NCI-H1694 treated with DMSO at 0.1 percent for 48 hours (cell line): ENCODE results near the gene MAST2.

Experiments
- DNase-seq: peaks from one replicate; lab custom pipeline; 2025; lab: John Stamatoyannopoulos, UW

MAST2 gene

GRCh38 chr1:46065405-46065804 lies 262.0 kb downstream of the MAST2 start:
- DNase-seq, result no peak

- no peak for DNase-seq
Observed at GRCh38 chr1:46067652-46068051, 264.2 kb downstream of the MAST2 start.

- no peak for DNase-seq
Observed at GRCh38 chr1:46068525-46068924, 265.1 kb downstream of the MAST2 start.

- no peak for DNase-seq
Observed at GRCh38 chr1:46070164-46070814, 266.9 kb downstream of the MAST2 start.

- no peak for DNase-seq
Observed at GRCh38 chr1:46072975-46073374, 269.6 kb downstream of the MAST2 start.

GRCh38 chr1:46076343-46076742 lies 272.9 kb downstream of the MAST2 start:
- DNase-seq, result no peak

GRCh38 chr1:46077644-46078043 lies 274.2 kb downstream of the MAST2 start:
- peak; percentile 16 for DNase-seq

- no peak for DNase-seq
Observed at GRCh38 chr1:46080257-46080656, 276.8 kb downstream of the MAST2 start.

GRCh38 chr1:46081206-46081605 lies 277.8 kb downstream of the MAST2 start:
- DNase-seq, result no peak

GRCh38 chr1:46081619-46082018 lies 278.2 kb downstream of the MAST2 start:
- no peak for DNase-seq

GRCh38 chr1:46083579-46083978 lies 280.2 kb downstream of the MAST2 start:
- no peak for DNase-seq

- DNase-seq, result no peak
Observed at GRCh38 chr1:46084553-46085451, 281.4 kb downstream of the MAST2 start.
